ENCODE results near the gene HINT2. TPM values are rescaled to one million over a fixed set of nuclear protein-coding genes. Genes with fewer than 3 reads are reported as not detected.

The HINT2 gene
- total RNA-seq, 1 donor from 2014 or later: 21.8 TPM

DNA sequence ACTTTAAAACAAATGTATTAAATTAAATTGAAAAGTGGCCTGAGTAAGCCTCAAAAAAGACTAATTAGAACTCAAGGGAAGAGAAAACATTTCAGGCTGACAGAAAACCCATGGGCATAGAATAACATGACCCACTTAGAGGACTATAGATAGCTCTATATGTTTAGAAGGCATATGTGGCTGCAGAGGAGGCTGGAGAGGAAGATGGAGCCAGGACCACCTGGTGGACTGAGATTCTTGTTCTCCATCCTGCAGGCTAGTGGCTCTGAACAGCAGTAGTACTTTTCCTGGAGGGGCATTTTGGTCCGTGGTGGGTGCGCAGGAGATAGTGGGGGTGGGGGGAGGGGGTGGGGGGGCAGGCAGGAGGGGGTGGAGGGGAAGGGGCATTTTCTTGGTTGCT, 33.8 kb downstream of the HINT2 start:
- H3K36me3 Mint-ChIP-seq: peaks cover 4% of the 10 kb centered on the region
- TF ChIP-seq EZH2 (IDR thresholded peaks at IDR 0.05) (no peak), EZH2phosphoT487 (IDR thresholded peaks at IDR 0.05) (no peak)
- TF ChIP-seq, protein P1, sequence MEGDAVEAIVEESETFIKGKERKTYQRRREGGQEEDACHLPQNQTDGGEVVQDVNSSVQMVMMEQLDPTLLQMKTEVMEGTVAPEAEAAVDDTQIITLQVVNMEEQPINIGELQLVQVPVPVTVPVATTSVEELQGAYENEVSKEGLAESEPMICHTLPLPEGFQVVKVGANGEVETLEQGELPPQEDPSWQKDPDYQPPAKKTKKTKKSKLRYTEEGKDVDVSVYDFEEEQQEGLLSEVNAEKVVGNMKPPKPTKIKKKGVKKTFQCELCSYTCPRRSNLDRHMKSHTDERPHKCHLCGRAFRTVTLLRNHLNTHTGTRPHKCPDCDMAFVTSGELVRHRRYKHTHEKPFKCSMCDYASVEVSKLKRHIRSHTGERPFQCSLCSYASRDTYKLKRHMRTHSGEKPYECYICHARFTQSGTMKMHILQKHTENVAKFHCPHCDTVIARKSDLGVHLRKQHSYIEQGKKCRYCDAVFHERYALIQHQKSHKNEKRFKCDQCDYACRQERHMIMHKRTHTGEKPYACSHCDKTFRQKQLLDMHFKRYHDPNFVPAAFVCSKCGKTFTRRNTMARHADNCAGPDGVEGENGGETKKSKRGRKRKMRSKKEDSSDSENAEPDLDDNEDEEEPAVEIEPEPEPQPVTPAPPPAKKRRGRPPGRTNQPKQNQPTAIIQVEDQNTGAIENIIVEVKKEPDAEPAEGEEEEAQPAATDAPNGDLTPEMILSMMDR (IDR thresholded peaks at IDR 0.05): no peak
- Histone ChIP-seq H3K36me3 (no peaks in the 10 kb centered on the region), H3K27me3 (no peaks in the 10 kb centered on the region), H3K4me2 (no peak overlapping the region), H3K4me3 (no peak overlapping the region), H3K27ac (no peak overlapping the region), H3K9me3 (ENCODE audit: low read depth) (no peaks in the 10 kb centered on the region), H3K4me1 (peaks cover 2% of the 10 kb centered on the region), H3K79me2 (ENCODE audit: low read depth) (no peaks in the 10 kb centered on the region), H4K20me1 (ENCODE audit: low read depth) (peaks cover 7% of the 10 kb centered on the region), H3F3A (ENCODE audit: low read depth) (peaks cover 1% of the 10 kb centered on the region), H2AFZ (replicated peaks) (no peak overlapping the region), H3K9ac (no peak overlapping the region)
- no peak overlapping the region for H3K4me3 Mint-ChIP-seq
- no peaks in the 10 kb centered on the region for H3K9me3 Mint-ChIP-seq
- H3K27me3 Mint-ChIP-seq (ENCODE audit: insufficient read depth, low read depth): peaks cover 2% of the 10 kb centered on the region
- H3K27ac Mint-ChIP-seq: no peak overlapping the region
- H3K4me1 Mint-ChIP-seq: peaks cover 7% of the 10 kb centered on the region
- no peak for DNase-seq (ENCODE audit: low spot score)

DNA sequence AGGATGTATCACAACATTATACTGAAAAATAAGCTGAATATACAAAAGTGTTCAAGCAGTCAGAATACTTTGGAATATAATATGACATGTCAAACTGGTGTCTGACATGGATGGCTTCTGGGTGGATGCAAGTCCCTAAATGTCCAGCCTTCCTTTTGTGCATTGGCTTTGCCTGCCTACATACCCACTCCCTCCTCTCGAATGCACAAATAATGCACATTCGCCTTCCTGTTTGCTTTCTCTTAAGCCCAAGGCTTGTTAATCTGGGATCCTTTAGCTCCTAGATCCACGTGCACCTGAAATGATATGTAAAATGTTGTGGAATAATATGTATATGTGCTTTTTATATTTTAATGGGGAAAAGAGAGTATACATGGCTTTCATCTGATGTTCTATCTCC, 36.3 kb downstream of the HINT2 start:
- no peak overlapping the region for H3K27ac ChIP-seq
- peaks cover 17% of the 10 kb centered on the region for H3F3A ChIP-seq (ENCODE audit: low read depth)
- peaks cover 18% of the 10 kb centered on the region for H3K4me1 ChIP-seq
- H2AFZ ChIP-seq (replicated peaks): no peak overlapping the region
- no peaks in the 10 kb centered on the region for H3K36me3 ChIP-seq
- TF ChIP-seq, protein P1 (IDR thresholded peaks at IDR 0.05): no peak
- no peak for TF ChIP-seq EZH2phosphoT487 (IDR thresholded peaks at IDR 0.05)
- no peak for TF ChIP-seq EZH2 (IDR thresholded peaks at IDR 0.05)
- H3K79me2 ChIP-seq (ENCODE audit: low read depth): no peaks in the 10 kb centered on the region
- no peak overlapping the region for H3K4me2 ChIP-seq
- no peak for DNase-seq (ENCODE audit: low spot score)
- Mint-ChIP-seq H3K4me3 (no peak overlapping the region), H3K27me3 (ENCODE audit: insufficient read depth, low read depth) (no peaks in the 10 kb centered on the region), H3K36me3 (peaks cover 2% of the 10 kb centered on the region), H3K9me3 (no peaks in the 10 kb centered on the region), H3K4me1 (peaks cover 20% of the 10 kb centered on the region), H3K27ac (no peak overlapping the region)
- no peak overlapping the region for H3K4me3 ChIP-seq
- H4K20me1 ChIP-seq (ENCODE audit: low read depth): peaks cover 25% of the 10 kb centered on the region
- no peak overlapping the region for H3K9ac ChIP-seq
- H3K27me3 ChIP-seq: no peaks in the 10 kb centered on the region
- no peaks in the 10 kb centered on the region for H3K9me3 ChIP-seq (ENCODE audit: low read depth)

DNA sequence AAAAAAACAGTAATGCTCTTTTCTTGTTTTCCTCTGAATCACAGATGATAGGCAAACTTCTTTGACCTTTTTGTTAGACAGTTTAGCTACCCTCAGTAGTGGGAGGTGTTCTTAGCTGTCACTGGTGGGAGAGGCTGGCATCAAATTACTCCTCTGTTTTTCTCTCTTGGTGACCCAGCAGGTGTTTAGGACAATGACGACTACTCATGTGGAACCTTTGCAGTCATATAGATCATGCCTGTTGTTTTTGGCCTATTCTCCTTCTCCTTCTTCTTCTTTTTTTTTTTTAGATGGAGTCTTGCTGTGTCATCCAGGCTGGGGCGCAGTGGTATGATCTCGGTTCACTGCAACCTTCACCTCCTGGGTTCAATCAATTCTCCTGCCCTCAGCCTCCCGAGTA, 38.8 kb downstream of the HINT2 start:
- Histone ChIP-seq H3K36me3 (no peaks in the 10 kb centered on the region), H3K4me2 (peak overlapping the region; percentile 52), H3K9me3 (ENCODE audit: low read depth) (no peaks in the 10 kb centered on the region), H4K20me1 (ENCODE audit: low read depth) (peaks cover 26% of the 10 kb centered on the region), H3K9ac (no peak overlapping the region), H3K4me3 (peak overlapping the region; percentile 9), H3K27me3 (no peaks in the 10 kb centered on the region), H3K27ac (no peak overlapping the region), H3K79me2 (ENCODE audit: low read depth) (no peaks in the 10 kb centered on the region), H3F3A (ENCODE audit: low read depth) (peaks cover 17% of the 10 kb centered on the region), H2AFZ (replicated peaks) (no peak overlapping the region), H3K4me1 (peaks cover 18% of the 10 kb centered on the region)
- Mint-ChIP-seq H3K9me3 (no peaks in the 10 kb centered on the region), H3K27ac (peak overlapping the region; percentile 30), H3K27me3 (ENCODE audit: insufficient read depth, low read depth) (no peaks in the 10 kb centered on the region), H3K36me3 (no peaks in the 10 kb centered on the region), H3K4me3 (no peak overlapping the region), H3K4me1 (peaks cover 18% of the 10 kb centered on the region)
- DNase-seq (ENCODE audit: low spot score): no peak
- TF ChIP-seq, protein P1 (IDR thresholded peaks at IDR 0.05): no peak
- TF ChIP-seq EZH2 (IDR thresholded peaks at IDR 0.05): no peak
- no peak for TF ChIP-seq EZH2phosphoT487 (IDR thresholded peaks at IDR 0.05)
